Heart left ventricle (tissue), 16 donors: ENCODE results near the gene SLC25A22. TPM values are rescaled to one million over a fixed set of nuclear protein-coding genes. Genes with fewer than 3 reads are reported as not detected.

Experiments used
- ATAC-seq, 4 donors: fragments of 200-7000 bp; cut with Tn5 transposase; one replicate each; pipeline ENCODE4 v1.9.1; 2020 to 2022; ENCODE audit warnings: moderate library complexity in 4 of 4, mild to moderate bottlenecking in 3 of 4, moderate number of reproducible peaks in 1 of 4
- DNase-seq, 5 donors: peaks; one replicate each; pipeline ENCODE4 v3.0.0-alpha.2; 2020
- H3K27ac ChIP-seq, 12 donors: fragments of 200-600 bp; sonication (generic) in 4 of 12; one replicate each; pipeline versions ENCODE4 v1.5.0 to v1.8.0; 2016 to 2022; ENCODE audit warnings: mild to moderate bottlenecking in 2 of 12
- H3K27me3 ChIP-seq, 9 donors: fragments of 200-600 bp; sonication (generic) in 2 of 9; one replicate each; pipeline versions ENCODE4 v1.5.1 to v1.8.0; 2016 to 2022; ENCODE audit warnings: mild to moderate bottlenecking in 3 of 9
- H3K36me3 ChIP-seq, 9 donors: fragments of 200-600 bp; sonication (generic) in 2 of 9; one replicate each; pipeline versions ENCODE4 v1.5.0 to v1.8.0; 2018 to 2022; ENCODE audit warnings: mild to moderate bottlenecking in 2 of 9
- H3K4me1 ChIP-seq, 12 donors: fragments of 200-600 bp; sonication (generic) in 4 of 12; one replicate each; pipeline versions ENCODE4 v1.5.0 to v1.8.0; 2016 to 2022; ENCODE audit warnings: mild to moderate bottlenecking in 3 of 12
- H3K4me3 ChIP-seq, 12 donors: fragments of 200-600 bp; sonication (generic) in 4 of 12; one replicate each; pipeline versions ENCODE4 v1.5.0 to v1.8.0; 2017 to 2022; ENCODE audit warnings: mild to moderate bottlenecking in 9 of 12, moderate library complexity in 4 of 12
- H3K9me3 ChIP-seq, 12 donors: fragments of 200-600 bp; sonication (generic) in 4 of 12; one replicate each; pipeline versions ENCODE4 v1.5.0 to v1.8.0; 2016 to 2022; ENCODE audit warnings: mild to moderate bottlenecking in 1 of 12
- CTCF ChIP-seq, 12 donors: fragments of 200-600 bp; sonication (generic) in 4 of 12; IDR thresholded peaks; one replicate each; pipeline versions ENCODE4 v1.5.0 to v1.8.0; 2018 to 2022; ENCODE audit warnings: antibody characterized with exemption in 12 of 12, mild to moderate bottlenecking in 5 of 12
- POLR2A ChIP-seq, 2 donors: fragments of 450-650 bp; IDR thresholded peaks; one replicate each; pipeline ENCODE4 v1.6.1; 2017; ENCODE audit warnings: antibody characterized with exemption in 2 of 2, mild to moderate bottlenecking in 2 of 2, moderate library complexity in 2 of 2
- WGBS, 4 donors: extraction: QIAGEN DNeasy Blood & Tissue Kit in 2 of 4; methylation state at CpG; one replicate each; pipeline versions ENCODE4 v1.1.5 to v1.1.7; 2013 to 2018; 5-methylcytosine and 5-hydroxymethylcytosine counted together
- intact Hi-C, 10 donors: fragments of 100-400 bp; cut with DNase I; formaldehyde crosslinking; loops; one replicate each; pipeline versions ENCODE4 v1.11.1 to v1.14.2; 2022
- polyA plus RNA-seq, 2 donors: library from polyadenylated mRNA; stranded (reverse); fragments of 200-250 nt; gene quantifications; one replicate each; pipeline ENCODE4 v1.2.3, GENCODE V29; 2013
- total RNA-seq, 9 donors: library from RNA; depleted of rRNA in 2 of 9; stranded (reverse); fragments of >200 nt in 2 of 9; fragmentation: NEBNext Ultra II Directional in 3 of 9; extraction: Animal tissue kit (Norgen Biotek cat#: 25700) in 3 of 9; gene quantifications; one replicate each; pipeline versions ENCODE4 v1.1.0 to v1.2.4, GENCODE V29; 2016 to 2023
- donor health status: ischemic (EF 13 %, LVEDD 7.1; RV severe dilation, severe dysfunction).
- donor health status: healthy with polysubstance abuse.
- donor health status: DM: no; HTN: yes; CAD: no.
- donor health status: DM: no; HTN: no; CAD: no.
- donor health status: ischemic (EF 25% LVEDD 6.9; RV normal size, moderate dysfunction).
- donor health status: ischemic (EF 25% LVEDD 5.7; RV mildly dilated, moderate dysfunction).
- donor health status: healthy.
- donor health status: DM: yes; HTN: yes; CAD: no.
- donor health status: ischemic (EF 35%, LVEDD 5.7; RV mildly dilated, moderate dysfunction).
- donor health status: nonischemic (EF 11% LVEDD 7.7; RV severe dilation, severe dysfunction).
- donor health status: DM: yes; HTN: yes; CAD: no.
- donor health status: PGD.
- donor health status: ischemic (EF 29% LVEDD 5.4; RV normal size, mild dysfunction).
- donor health status: nonischemic (EF 23%, LVEDD 6.1; RV moderate dilation, normal function).

Gene SLC25A22
- total and polyA plus RNA-seq, 11 donors: 2.1 to 12.8 (median 4.4) TPM

DNA sequence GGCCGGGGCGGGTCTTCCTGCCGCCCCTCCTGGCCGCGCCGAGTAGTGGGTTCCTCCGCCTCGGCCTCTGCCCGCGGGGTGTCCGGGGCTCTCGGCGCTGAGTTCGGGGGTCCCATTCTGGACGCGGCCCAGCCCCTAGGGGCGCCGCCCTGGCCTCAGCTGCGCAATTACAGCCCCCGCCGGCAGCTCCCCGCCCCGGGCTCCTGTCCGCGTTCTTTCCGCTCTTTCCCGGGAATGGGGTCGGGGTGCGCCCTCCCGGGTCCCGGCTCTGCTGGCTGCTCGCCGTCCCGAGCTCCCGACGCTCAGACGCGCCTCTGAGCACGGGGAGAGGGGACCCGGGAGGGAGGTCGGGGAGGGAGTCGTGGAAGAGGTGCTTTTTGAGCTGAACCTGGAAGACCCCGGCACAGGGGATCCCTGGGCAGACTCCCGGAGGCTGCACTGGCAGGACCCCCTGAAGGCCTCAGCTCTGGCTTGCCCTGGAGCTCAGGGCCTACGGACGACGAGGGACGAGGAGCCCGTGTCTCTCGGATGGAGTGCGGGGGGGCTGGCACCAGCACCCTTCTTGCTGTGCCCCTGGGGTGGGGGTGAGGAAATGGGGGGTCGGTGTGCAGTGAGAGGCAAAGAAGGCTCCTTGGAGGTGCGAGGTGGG is 45.1 kb upstream of the SLC25A22 start:
- Histone ChIP-seq H3K27ac (peak overlapping the region; percentile 86 to 99 (median 96)), H3K4me3 (peak overlapping the region; percentile 78 to 100 (median 93)), H3K9me3 (no peaks in the 10 kb centered on the region), H3K36me3 (peaks cover 0 to 32% (median 24%) of the 10 kb centered on the region in 9 donors), H3K4me1 (peaks cover 7 to 77% (median 52%) of the 10 kb centered on the region in 12 donors), H3K27me3 (peaks cover 0 to 3% (median 0%) of the 10 kb centered on the region in 9 donors)
- peak in 3 of 12 donors; percentile 5 to 15 (median 14) for TF ChIP-seq CTCF (IDR thresholded peaks at IDR 0.05)
- TF ChIP-seq POLR2A (IDR thresholded peaks at IDR 0.05): no peak
- WGBS, 4 donors: 0 to 2% (median 1%) methylated on average over 30 to 53 of the region's 53 CpGs
- ATAC-seq (peak in 1 of 4 donors; percentile 0), DNase-seq (no peak)
- intact Hi-C loops: loop anchor here in 1 of 10 donors (5.0 kb wide), 1 partner anchor 36 kb away; the partner anchor contains the start of genes PIDD1 and RPLP2

DNA sequence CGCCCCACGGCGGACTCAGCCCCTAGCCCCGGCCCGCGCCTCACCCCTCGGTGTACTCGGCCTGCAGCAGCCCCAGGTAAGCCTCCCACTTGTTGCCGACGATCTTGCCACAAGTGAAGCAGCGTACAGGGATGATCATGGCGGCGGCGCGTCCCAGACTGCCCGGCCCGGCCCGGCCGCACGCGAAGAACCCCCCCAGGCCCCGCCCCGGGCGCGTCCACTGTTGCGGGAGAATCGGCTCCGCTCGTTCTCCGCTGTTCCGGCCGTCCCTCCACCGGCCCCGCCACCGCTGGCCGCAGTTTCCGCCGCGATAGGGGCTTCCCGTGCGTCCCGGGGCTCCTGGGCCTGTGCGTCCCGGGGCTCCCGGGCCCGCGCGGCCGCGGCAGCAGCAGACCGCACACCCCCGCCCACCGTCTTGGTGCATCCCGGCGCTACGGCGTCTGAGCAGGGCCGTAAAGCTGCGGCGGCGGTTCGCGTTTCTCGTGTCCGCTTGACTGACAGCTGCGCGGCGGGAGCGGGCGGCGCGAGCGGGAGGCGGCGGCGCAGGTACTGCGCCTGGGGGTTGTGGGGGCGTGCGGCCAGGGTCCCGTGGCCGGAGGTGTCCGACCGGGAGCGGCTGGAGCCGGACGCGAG is 44.4 kb upstream of the SLC25A22 start, which contains the start of the genes POLR2L and TSPAN4:
POLR2L (minus strand) TSS at position 160 of the 633 bp plus-strand sequence; CDS start at position 139, 21 bp downstream.
TSPAN4 (plus strand) TSS at position 483 of the 633 bp plus-strand sequence. CDS start 7,453 bp downstream, outside the sequence.
- H3K27ac ChIP-seq: peak within 1 kb of the TSS; percentile 86 to 99 (median 96)
- peaks cover 7 to 78% (median 50%) of the 10 kb centered on the region in 12 donors for H3K4me1 ChIP-seq
- peak in 2 of 4 donors; percentile 63 to 64 for ATAC-seq
- H3K36me3 ChIP-seq: peaks cover 0 to 39% (median 31%) of the 10 kb centered on the region in 9 donors
- no peak for TF ChIP-seq CTCF (IDR thresholded peaks at IDR 0.05)
- peak in 1 of 2 donors; percentile 93 for TF ChIP-seq POLR2A (IDR thresholded peaks at IDR 0.05)
- H3K27me3 ChIP-seq: no peaks in the 10 kb centered on the region
- intact Hi-C loops: loop anchor here in 2 of 10 donors (1.0 to 5.0 kb wide), 2 partner anchors 33 to 35 kb away; partner anchors contain the start of genes RPLP2 (in 2 of the 2) and PIDD1 (in 1 of the 2)
- peak; percentile 92 to 94 (median 93) for DNase-seq
- no peaks in the 10 kb centered on the region for H3K9me3 ChIP-seq
- peak within 1 kb of the TSS; percentile 78 to 100 (median 93) for H3K4me3 ChIP-seq
- WGBS, 4 donors: 0% methylated on average over 15 to 87 of the region's 87 CpGs

GRCh38 chr11:841981-842369 is 43.9 kb upstream of the SLC25A22 start:
- intact Hi-C loops: loop anchor here in 2 of 10 donors (1.0 to 5.0 kb wide), 2 partner anchors 33 to 35 kb away; partner anchors contain the start of genes RPLP2 (in 2 of the 2) and PIDD1 (in 1 of the 2)
- TF ChIP-seq POLR2A (IDR thresholded peaks at IDR 0.05) (no peak), CTCF (IDR thresholded peaks at IDR 0.05) (no peak)
- H3K9me3 ChIP-seq: no peaks in the 10 kb centered on the region
- WGBS, 4 donors: 1% methylated on average over 16 to 27 of the region's 27 CpGs
- H3K4me3 ChIP-seq: peak overlapping the region; percentile 78 to 100 (median 93)
- ATAC-seq (peak in 2 of 4 donors; percentile 2 to 9), DNase-seq (no peak)
- peaks cover 0 to 44% (median 36%) of the 10 kb centered on the region in 9 donors for H3K36me3 ChIP-seq
- H3K27ac ChIP-seq: peak overlapping the region; percentile 86 to 99 (median 96)
- no peaks in the 10 kb centered on the region for H3K27me3 ChIP-seq
- H3K4me1 ChIP-seq: peaks cover 7 to 83% (median 55%) of the 10 kb centered on the region in 12 donors
